HG02840 (cell line): ENCODE measurements around the gene MRPL30.
"Not testable (repeated sequence)": the region's sequence is repeated elsewhere in the genome, so short reads cannot be mapped to it uniquely, and the experiment has no call there.

Experiments used
- ATAC-seq: cut with Tn5 transposase; IDR thresholded peaks from one replicate; pipeline ENCODE4 v1.9.1; 2021; ENCODE audit warnings: mild to moderate bottlenecking, moderate library complexity, moderate number of reproducible peaks; ENCODE audit not compliant: unreplicated experiment, low FRiP score

MRPL30 gene

GRCh38 chr2:99183025-99183424 lies 2.0 kb downstream of the MRPL30 start:
- no peak for ATAC-seq

- ATAC-seq: no peak
Observed at GRCh38 chr2:99184811-99185210, 3.8 kb downstream of the MRPL30 start.

GRCh38 chr2:99187011-99187410 lies 6.0 kb downstream of the MRPL30 start:
- no peak for ATAC-seq

GRCh38 chr2:99188357-99188756 lies 7.4 kb downstream of the MRPL30 start:
- no peak for ATAC-seq

GRCh38 chr2:99190548-99190947 lies 9.6 kb downstream of the MRPL30 start:
- ATAC-seq: no peak

- not testable (repeated sequence) for ATAC-seq
Observed at GRCh38 chr2:99192364-99192763, 11.4 kb downstream of the MRPL30 start.

- no peak for ATAC-seq
Observed at GRCh38 chr2:99198103-99198841, 17.3 kb downstream of the MRPL30 start.

- ATAC-seq: no peak
Observed at GRCh38 chr2:99200076-99200800, 19.3 kb downstream of the MRPL30 start.

GRCh38 chr2:99201959-99202678 lies 21.1 kb downstream of the MRPL30 start:
- no peak for ATAC-seq

- no peak for ATAC-seq
Observed at GRCh38 chr2:99205491-99205890, 24.5 kb downstream of the MRPL30 start.

- no peak for ATAC-seq
Observed at GRCh38 chr2:99216096-99216495, 35.1 kb downstream of the MRPL30 start.

GRCh38 chr2:99217929-99218501 lies 37.0 kb downstream of the MRPL30 start:
- no peak for ATAC-seq

- not testable (repeated sequence) for ATAC-seq
Observed at GRCh38 chr2:99233177-99233576, 52.2 kb downstream of the MRPL30 start.

GRCh38 chr2:99238599-99238998 lies 57.6 kb downstream of the MRPL30 start:
- ATAC-seq: no peak

- no peak for ATAC-seq
Observed at GRCh38 chr2:99240431-99240830, 59.4 kb downstream of the MRPL30 start.

GRCh38 chr2:99242151-99242550 lies 61.2 kb downstream of the MRPL30 start:
- ATAC-seq: no peak
